OCI-M2 (cell line): ENCODE data around the gene DYSF.
"Not testable (repeated sequence)": the region's sequence is repeated elsewhere in the genome, so short reads cannot be mapped to it uniquely, and the experiment has no call there.

ENCODE experiments used
- DNase-seq: peaks from one replicate; lab custom pipeline; 2025; ENCODE audit not compliant: unreplicated experiment; lab: John Stamatoyannopoulos, UW

The DYSF gene

DNA sequence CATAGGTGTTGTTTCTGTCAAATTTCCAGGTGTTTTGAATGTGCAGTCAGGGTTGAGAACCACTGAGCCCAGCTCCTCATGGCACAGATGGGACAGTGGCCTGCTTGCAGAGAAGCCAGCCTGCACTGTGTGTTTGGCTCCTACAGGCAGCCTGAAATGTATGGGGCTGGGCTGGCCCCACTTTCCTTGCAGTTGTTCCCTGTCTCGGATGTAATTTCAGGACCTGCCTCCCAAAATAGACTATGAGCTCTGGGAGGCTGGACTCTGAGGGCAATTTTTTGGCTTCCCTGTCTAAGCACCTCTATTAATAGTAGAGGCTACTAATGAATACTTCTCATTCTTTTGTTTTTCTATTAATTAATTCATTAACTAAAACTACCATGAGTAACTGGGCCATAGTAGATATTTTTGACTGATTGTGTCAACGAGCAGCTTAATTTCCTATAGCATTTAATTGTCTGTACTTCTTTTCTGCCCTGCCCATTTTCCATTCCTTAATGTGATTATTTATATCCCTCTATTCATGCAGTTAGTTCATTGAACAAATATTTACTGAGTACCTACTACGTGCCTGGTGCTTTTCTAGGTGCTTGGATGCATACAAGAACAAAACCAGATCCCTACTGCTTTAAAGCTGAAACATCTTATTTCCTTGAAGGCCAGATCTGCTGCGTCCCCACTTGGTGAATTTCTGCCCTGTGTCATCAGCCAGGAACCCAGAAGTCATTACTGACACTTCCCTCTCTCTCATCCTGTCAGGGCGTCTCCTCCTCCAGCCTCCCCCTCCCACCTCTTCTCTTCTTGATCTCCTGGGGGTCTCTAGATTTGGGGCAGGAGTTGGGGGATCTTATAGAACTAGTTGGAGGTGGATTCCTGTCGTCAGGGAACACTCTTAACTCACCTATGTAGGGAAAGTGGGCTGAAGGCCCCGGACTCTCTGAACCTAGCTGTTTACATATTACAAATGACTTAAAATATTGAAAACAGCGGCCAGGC is 16.3 kb downstream of the DYSF start:
- DNase-seq, result no peak

- DNase-seq, result no peak
Observed at GRCh38 chr2:71471276-71471675, 17.9 kb downstream of the DYSF start.

- DNase-seq, result no peak
Observed at GRCh38 chr2:71472019-71472418, 18.7 kb downstream of the DYSF start.

DNA sequence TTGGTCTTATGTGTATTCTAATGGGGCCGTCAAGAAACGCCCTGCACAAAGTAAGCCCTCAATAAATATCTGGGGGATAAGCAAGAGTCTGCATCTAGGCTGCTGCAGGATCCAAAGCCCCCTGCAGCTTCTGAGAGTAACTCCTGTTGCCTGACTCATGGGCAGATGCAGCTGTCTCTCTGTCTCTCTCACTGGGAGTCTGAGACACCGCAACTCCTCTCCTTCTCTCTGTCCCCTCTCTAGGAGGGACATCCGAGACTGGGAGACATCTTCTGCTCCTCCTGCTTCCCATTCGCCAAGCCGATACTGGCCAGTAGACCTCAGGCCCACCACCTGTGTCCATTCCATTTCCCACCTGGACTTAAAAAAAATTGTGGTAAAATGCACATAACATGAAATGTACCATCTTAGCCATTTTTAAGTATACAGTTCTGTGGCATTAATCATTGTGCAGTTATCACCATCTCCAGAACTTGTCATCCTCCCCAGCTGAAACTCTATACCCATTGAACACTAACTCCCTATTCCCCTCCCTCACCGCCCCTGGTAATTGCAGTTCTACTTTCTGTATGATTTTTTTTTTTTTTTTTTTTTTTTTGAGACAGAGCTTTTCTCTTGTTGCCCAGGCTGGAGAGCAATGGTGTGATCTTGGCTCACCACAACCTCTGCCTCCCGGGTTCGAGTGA is 20.1 kb downstream of the DYSF start:
- no peak for DNase-seq

DNA sequence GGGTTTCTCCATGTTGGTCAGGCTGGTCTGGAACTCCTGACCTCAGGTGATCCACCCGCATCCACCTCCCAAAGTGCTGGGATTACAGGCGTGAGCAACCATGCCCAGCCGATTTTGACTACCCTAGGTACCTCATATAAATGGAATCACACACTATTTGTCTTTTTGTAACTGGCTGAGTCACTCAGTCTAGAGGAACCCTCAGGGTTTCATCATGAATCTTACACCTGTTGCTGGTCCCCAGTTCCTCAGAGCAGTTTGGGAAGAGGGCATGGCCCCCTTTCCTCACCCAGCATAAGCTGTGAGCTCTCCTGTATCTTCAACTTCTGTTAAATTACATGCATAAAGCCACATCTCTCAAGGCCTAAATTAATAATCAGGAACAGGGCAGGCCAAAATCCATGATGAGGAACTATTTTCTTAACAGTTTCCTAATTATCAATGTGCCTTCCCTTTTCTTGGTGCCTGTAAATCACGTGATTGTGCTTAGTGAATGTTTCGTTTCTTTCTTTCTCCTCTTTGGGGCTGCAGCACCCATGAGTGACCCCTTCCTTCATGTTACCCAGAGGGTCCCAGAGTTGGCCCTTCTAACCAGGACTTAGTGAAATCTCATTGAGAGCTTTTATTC is 20.9 kb downstream of the DYSF start:
- no peak for DNase-seq

DNA sequence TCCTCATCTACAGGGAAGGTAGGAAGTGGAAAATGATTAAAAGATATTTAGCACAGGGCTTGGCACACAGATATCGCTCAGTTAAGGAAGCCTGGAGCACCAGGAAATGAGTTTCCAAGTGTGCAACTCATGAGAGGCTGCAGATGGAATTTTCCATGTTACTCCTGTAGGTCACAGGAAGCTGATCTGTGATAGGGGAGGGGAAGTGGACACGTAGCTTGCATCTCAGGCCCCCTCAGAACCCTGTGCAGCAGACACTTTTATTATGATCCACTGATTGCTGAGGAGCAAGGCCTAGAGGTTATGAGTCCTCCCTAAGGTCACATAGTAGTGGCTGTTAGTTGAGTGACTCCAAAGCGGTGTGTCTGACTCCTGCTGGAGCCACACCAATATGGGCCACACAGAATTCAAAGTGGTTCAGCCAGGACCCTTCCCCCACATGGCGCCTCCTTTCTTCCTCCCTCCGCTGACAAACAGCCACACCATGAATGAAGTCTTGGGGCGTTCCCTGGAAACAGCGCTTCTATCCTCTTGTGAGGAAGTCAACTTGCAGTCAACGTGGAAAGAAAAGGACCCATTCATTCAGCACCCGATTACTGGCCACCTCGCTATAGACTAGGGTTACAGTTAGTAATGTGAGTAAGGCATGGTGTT is 21.5 kb downstream of the DYSF start:
- no peak for DNase-seq

- no peak for DNase-seq
Observed at GRCh38 chr2:71476495-71476894, 23.1 kb downstream of the DYSF start.

- no peak for DNase-seq
Observed at GRCh38 chr2:71477231-71477691, 23.9 kb downstream of the DYSF start.

DNA sequence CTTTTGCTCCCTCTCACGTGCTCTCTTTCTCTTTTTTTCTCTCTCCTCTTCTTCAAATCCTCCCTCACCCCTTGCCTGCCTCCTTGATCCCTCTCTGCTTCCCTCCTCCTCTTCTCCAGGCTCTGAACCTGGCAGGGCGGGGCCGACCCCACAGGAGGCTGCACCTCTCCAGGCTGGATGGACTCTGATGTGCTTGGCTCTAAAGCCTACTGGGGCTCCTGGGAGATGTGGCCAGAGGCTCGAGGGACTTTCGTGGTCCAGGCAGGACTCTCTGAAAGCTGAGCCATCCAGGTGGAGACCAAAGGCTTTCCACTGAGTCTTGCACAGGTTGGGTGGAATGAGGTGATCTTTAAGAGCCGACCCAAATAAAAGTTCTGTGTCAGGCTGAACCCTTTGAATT is 25.4 kb downstream of the DYSF start:
- no peak for DNase-seq

DNA sequence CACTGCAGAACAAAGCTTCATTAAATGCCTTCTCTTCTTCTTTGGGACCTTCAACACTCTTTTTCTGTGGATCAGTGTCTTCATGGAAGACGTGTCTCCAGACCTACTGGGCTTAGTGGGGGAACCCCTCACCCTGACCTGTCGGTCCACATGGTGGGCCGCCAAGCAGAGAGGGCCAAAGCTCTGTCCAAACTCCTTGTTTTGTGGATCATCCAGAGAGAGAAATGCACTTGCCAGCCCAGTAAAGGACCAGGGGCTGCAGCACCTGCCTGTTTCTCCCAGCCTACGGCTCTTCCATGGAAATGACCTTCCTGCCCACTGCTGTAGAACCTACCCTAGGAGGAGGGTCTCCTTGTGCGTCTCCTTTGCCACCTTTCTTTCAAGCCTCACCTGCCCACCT is 25.9 kb downstream of the DYSF start:
- DNase-seq, result no peak

- DNase-seq, result no peak
Observed at GRCh38 chr2:71481111-71481510, 27.8 kb downstream of the DYSF start.

GRCh38 chr2:71482055-71482454 is 28.7 kb downstream of the DYSF start:
- no peak for DNase-seq

GRCh38 chr2:71483246-71483645 is 29.9 kb downstream of the DYSF start:
- no peak for DNase-seq

GRCh38 chr2:71484354-71484753 is 31.0 kb downstream of the DYSF start:
- no peak for DNase-seq

GRCh38 chr2:71486881-71487640 is 33.7 kb downstream of the DYSF start:
- DNase-seq, result no peak

DNA sequence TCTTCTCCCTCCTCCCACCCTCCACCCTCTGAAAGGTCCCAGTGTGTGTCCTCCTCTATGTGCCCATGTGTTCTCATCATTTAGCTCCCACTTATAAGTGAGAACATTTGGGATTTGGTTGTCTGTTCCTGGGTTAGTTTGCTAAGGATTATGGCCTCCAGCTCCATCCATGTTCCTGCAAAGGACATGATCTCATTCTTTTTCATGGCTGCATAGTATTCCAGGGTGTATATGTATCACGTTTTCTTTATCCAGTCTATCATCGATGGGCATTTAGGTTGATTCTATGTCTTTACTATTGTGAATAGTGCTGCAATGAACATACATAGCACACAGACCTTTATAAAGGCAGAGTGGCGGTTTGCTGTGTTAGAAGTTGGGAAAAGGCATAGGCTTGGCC is 38.2 kb downstream of the DYSF start:
- DNase-seq, result not testable (repeated sequence)

- no peak for DNase-seq
Observed at GRCh38 chr2:71492112-71492511, 38.8 kb downstream of the DYSF start.

DNA sequence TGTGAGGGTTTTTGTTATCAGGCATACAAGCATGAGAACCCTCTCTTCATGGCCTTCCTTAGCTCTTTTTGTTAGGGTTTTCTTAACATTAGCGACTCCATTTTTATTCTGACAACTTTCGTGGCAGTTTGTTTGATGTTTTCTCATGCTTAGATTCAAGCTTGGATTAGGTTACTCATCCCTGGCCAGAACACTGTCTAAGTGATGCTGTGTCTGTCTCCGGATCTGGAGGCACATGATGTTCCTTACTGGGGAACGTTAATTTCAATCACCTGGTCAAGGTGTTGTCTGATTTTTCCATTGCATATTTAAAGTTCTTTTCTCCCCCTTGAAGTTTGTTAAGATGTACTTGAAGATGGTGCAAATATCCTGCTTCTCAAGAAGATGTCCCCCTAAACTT is 40.7 kb downstream of the DYSF start:
- DNase-seq, result no peak

DNA sequence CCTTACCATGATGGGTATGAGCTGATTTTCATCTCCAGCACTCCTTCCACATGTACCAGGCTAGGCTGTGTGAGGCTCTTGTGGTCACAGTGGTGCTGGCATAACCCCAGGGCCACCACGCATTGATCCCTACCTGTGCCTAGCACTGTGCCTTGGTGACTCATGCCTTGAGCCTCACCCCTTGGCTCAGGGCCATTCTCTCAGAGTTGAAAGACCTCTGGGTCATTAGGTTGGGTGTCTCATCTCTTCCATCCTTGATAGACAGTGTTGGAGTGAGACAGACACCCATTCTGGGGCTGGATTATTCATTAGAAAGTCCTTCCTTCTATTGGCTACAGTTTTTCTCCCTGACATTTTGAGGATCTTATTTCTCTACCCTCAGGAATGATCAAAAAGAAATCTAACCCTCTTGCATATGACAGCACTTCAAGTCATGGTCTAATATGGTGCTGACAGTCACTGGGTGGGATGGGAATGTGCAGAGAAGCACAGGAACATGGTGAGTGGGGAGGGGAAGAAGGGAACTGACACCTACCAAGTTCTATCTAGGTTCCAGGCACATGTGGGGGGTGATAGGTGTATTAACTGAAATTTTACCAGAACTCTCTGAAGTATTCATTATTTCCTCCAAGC is 41.3 kb downstream of the DYSF start:
- no peak for DNase-seq

- no peak for DNase-seq
Observed at GRCh38 chr2:71496156-71496770, 42.9 kb downstream of the DYSF start.
